NOMO-1 treated with DMSO at 0.1 percent for 48 hours (cell line): Measurements from ENCODE around the gene AVL9.
"Not testable (repeated sequence)": the region's sequence is repeated elsewhere in the genome, so short reads cannot be mapped to it uniquely, and the experiment has no call there.

Experiments used
- DNase-seq: peaks from one replicate; lab custom pipeline; 2025; ENCODE audit not compliant: unreplicated experiment; lab: John Stamatoyannopoulos, UW

The AVL9 gene

DNA sequence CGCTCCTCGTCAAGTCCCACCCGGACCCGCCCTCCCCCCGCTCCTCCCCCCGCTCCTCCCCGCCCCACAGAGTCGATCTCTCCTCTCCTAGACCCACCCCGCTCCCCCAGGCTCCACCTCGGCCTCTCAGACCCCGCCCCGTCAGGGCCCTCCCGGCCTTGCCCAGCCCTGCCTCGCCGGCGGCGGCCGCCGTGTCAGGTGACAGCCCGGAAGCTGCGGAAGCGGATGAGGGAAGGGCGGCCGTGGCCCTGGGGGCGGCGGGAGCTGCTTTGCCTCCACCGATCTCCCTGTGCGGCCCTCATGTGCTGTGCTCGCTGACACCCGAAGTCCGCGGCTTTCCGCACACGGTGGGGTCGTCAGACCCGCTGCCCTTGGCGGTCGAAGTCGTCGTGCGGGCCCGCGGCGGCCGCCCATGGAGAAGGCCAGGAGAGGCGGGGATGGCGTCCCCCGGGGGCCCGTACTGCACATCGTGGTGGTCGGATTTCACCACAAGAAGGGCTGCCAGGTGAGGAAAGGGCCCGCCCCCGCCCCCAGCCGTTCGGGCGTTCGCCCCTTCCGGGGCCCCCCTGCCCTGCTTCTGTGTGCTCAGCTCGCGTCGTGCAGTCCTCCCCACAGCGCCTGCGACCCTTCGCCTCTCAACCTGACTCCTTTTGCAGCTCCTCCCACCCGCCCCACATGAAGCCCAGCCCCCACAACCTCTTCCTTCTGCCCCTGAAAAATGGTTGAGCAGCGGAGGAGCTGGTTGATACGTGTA lies at the start of gene AVL9:
AVL9 (plus strand) TSS at position 192 of the 754 bp plus-strand sequence; CDS start at position 413, 221 bp downstream.
- DNase-seq, result peak; percentile 94

DNA sequence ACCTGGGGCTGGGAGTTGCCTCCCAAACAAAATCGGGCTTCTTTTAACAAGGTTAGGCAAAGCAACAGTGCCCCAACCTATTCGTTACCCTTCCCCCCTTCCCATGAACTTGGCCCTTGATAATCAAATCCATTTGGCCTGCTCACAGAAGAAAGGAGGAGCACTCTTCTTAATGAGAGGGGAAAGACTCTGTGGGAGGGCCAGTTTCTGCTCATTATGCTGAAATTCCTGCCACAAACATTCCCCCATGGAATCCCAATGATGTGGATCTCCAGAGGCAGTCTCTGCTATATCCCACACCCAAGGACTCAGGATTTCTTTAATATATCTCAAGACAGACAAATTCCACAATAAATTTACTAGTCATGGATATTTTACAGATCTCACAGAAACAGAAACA lies 48.1 kb upstream of the AVL9 start:
- no peak for DNase-seq

DNA sequence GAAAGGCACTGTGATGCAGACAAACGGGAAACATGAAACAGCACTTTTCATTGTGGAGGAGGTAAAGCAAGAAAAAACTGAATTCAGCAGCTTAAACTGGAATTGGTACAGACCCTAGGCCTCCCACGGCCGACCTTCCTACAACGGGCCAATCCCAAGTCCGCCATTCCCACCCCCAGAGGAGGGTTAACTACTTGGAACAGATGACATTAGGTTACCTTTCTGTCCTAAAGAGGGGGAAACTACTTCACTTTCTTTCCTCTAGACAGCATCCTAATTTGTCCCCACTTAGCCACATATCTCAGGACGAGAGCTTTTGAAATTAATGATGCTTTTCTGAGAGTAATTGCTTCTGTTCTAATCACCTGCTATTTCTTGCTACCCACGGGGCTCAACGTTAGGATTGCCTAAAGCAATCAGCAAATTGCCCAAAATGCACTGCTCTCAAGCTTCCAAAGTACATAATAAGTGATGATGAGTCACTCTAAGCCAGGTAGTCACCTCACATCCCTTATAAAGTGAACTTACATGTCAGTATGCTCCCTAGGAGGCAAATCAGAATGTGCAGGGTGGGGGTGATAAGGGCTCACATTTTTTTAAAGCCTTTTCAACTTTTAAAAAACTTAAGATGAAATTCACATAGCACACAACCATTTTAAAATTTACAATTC lies 41.8 kb upstream of the AVL9 start:
- no peak for DNase-seq

DNA sequence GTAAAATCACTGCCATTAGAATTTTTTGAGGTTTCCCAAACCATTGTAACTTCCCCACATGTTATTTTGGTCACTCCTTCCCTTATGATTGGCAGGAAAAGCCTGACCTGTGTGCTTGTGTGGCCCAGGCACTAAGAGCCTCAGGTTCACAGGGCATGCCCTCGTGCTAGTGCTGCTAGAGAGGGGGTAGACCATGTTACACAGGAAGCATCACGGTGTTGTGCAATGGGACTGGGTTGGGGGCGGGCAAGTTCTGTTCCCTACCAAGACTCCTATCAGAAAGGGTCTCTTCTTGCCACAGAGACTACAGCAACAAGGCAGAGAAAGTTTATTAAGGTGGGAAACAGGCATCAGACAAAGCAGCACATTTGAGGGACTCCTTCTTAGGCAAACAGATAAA lies 37.3 kb upstream of the AVL9 start:
- DNase-seq, result no peak

- no peak for DNase-seq
Observed at GRCh38 chr7:32459788-32460187, 35.5 kb upstream of the AVL9 start.

DNA sequence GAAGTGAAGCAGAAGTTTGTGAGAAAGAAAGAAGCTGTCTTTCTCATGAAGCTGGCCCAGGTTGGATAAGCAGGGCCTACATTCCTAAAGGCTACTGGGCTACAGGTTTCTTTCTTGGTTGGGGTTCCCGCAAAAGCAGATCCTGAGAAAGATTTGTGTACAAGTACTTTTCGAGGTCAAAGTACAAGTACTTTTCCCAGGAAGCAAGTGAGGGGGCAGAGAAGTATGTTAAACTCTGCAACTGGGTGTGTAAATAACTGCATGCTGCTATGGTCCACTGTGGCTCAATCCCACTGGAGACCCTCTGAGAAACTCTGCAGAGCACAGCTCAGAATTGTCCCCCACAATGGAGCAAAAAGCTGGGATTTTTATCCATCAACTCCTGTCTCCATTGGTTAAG lies 33.8 kb upstream of the AVL9 start:
- no peak for DNase-seq

DNA sequence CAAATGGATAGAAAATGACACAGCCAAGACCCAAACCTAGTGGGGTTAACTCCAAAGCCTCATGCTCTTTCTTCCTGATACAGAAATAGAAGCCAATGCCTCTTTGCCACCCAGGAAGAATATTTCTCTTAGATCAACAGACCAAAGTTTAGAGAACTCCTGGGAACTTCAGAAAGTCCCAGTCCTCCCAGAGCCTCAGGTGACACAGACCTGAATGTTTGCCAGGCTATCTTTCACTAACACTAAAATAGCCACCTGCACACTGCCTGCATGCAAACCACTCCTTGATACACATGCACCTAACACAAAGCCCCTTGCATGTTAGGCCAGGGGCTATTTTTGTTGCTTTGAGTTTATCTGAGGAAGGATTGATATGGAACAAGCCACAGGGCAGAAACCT lies 32.8 kb upstream of the AVL9 start:
- DNase-seq, result no peak

- no peak for DNase-seq
Observed at GRCh38 chr7:32462977-32463376, 32.3 kb upstream of the AVL9 start.

DNA sequence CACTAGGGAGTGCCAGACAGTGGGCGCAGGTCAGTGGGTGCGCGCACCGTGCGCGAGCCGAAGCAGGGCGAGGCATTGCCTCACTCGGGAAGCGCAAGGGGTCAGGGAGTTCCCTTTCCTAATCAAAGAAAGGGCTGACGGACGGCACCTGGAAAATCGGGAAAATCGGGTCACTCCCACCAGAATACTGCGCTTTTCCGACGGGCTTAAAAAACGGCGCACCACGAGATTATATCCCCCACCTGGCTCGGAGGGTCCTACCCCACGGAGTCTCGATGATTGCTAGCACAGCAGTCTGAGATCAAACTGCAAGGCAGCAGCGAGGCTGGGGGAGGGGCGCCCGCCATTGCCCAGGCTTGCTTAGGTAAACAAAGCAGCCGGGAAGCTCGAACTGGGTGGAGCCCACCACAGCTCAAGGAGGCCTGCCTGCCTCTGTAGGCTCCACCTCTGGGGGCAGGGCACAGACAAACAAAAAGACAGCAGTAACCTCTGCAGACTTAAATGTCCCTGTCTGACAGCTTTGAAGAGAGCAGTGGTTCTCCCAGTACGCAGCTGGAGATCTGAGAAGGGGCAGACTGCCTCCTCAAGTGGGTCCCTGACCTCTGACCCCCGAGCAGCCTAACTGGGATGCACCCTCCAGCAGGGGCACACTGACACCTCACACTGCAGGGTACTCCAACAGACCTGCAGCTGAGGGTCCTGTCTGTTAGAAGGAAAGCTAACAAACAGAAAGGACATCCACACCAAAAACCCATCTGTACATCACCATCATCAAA lies 30.5 kb upstream of the AVL9 start:
- not testable (repeated sequence) for DNase-seq

DNA sequence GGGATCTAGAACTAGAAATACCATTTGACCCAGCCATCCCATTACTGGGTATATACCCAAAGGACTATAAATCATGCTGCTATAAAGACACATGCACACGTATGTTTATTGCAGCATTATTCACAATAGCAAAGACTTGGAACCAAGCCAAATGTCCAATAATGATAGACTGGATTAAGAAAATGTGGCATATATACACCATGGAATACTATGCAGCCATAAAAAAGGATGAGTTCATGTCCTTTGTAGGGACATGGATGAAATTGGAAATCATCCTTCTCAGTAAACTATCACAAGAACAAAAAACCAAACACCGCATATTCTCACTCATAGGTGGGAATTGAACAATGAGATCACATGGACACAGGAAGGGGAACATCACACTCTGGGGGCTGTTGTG lies 25.3 kb upstream of the AVL9 start:
- DNase-seq, result not testable (repeated sequence)

DNA sequence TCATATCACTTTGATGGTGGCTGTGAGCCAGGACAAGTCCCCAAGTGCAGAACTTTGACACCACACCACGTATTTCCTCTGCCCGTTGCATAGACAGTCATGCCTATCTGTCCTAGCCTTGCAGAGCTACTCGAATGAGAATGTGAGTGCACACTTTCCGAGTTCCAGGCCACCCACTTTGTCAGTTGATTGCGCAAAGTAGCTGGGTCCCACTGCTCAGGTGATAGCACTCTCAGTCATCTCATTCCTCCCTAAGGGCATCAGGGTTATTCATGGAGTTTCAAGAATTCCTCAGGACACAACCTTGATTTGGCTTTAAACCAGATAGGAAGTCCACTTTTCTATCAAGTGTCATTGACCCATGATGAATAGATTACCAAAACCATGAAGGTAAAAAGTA lies 24.4 kb upstream of the AVL9 start:
- DNase-seq, result no peak

DNA sequence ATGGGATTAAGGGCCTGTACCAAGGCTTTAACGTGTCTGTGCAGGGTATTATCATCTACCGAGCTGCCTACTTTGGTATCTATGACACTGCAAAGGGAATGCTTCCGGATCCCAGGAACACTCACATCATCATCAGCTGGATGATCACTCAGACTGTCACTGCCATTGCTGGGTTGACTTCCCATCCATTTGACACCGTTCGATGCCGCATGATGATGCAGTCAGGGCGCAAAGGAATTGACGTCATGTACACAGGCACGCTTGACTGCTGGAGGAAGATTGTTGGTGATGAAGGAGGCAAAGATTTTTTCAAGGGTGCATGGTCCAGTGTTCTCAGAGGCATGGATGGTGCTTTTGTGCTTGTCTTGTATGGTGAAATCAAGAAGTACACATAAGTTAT lies 23.3 kb upstream of the AVL9 start:
- DNase-seq, result no peak

- DNase-seq, result no peak
Observed at GRCh38 chr7:32474008-32474407, 21.3 kb upstream of the AVL9 start.

GRCh38 chr7:32476816-32477648 lies 18.3 kb upstream of the AVL9 start:
- no peak for DNase-seq

DNA sequence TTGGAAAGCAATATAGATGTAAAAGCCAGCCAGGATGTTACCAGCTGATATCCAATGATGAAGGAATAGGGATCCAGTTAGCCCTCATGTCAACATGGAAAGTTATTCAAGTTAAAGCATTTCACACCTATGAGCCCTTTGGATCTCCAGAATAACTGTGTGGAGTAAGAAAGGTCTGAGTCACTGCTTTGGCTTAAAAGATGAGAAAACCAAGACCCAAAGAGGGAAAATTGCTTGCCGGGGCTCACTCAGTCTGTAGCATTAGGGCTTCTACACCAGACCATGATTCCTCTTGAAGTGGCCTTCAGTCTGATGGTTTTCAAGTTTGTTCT lies 17.7 kb upstream of the AVL9 start:
- no peak for DNase-seq

- peak; percentile 32 for DNase-seq
Observed at GRCh38 chr7:32479574-32480200, 15.6 kb upstream of the AVL9 start.

GRCh38 chr7:32481176-32481575 lies 14.1 kb upstream of the AVL9 start:
- DNase-seq, result no peak

DNA sequence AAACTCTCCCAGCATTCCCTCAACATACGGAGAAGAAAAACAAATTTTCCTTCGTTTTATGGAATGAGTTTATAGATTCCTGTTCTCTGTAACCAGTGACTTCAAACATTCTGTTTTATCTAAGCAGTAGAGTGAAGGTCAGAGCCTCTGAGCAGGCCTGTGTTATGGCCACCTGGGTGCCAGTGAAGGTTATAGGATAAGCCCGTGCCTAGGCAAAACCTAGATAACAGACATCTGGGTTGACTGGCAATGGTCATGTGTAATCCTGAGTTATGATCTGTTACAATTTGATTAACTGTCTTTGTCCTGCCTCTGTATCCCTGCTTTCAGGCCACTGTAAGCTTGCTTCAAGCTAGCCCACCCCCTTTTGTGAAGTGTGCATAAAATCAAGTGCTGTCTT lies 13.4 kb upstream of the AVL9 start:
- DNase-seq, result no peak

DNA sequence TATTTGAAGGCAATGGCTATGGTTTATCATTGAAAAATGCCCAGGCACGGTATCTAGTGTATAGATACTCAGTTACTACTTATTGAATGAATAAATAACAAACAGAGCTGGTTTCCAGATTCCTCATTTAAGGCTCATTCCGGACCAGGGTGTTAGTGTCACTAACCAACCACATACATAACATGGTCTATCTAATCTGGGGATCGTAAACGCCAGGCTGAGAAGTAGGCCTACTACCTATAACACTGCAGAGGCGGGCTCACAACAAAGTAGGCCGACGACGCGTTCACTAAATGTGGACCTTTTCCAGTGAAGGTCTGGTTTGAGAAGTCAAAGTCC lies 5.5 kb upstream of the AVL9 start:
- DNase-seq, result no peak

DNA sequence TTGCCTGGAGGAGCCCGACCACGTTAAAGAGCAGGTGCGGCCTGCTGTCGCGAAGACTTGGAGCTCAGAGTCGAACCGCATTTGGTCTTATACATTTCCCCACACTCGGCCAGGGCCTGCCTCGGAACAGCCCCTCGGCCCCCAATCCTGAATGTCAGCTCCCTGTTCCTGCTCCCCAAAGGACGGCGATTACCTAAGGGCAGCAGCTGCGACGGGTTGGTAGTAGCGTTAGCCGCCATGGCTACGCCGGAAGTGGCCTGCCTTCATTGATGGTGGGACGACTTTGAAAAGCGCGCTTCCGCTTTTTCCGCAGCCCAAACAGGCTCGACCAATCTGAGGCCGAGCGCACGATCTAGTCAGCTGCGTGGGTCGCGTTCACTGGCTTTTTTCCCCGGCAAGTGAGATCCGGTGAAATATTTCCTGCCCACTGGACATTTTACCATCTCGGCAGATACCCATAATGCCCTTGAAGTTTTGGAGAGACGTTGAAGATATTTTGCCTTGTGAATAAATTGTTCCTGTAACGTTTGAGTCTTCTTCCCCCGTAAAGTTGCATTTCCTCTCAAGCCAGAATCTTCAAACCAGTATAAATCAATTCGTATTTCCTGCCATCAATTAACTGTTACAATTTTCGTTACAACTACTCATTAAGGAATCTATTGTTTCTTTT lies 5.0 kb upstream of the AVL9 start, which contains the start of gene LSM5:
LSM5 (minus strand) TSS at position 254 of the 670 bp plus-strand sequence; CDS start at position 239, 15 bp downstream.
- peak; percentile 95 for DNase-seq
